Measurements from ENCODE around the gene TRIO.

Gene TRIO

GRCh38 chr5:14166437-14166836 is 23.3 kb downstream of the TRIO start:
- H3K9me3 ChIP-seq (replicated peaks; ENCODE audit: insufficient read depth, low read length), result no peaks in the 10 kb centered on the region

GRCh38 chr5:14167211-14167845 is 24.2 kb downstream of the TRIO start:
- peaks cover 99% of the 10 kb centered on the region for H3K79me2 ChIP-seq (ENCODE audit: low read length)

More at GRCh38 chr5:14166437-14166836, 23.3 kb downstream of the TRIO start:
- Histone ChIP-seq H3K4me1 (ENCODE audit: low read length) (no peaks in the 10 kb centered on the region), H3K9me2 (replicated peaks; ENCODE audit: insufficient read depth, low read length) (no peaks in the 10 kb centered on the region), H3K27me3 (replicated peaks; ENCODE audit: insufficient read depth, low read length) (no peaks in the 10 kb centered on the region), H3K4me3 (ENCODE audit: low read length) (no peak overlapping the region), H3K79me2 (ENCODE audit: low read length) (peaks cover 99% of the 10 kb centered on the region), H4K20me1 (ENCODE audit: insufficient read depth, low read length) (no peaks in the 10 kb centered on the region), H2AFZ (ENCODE audit: low read length) (no peak overlapping the region), H3K27ac (ENCODE audit: low read length) (no peak overlapping the region), H3K4me2 (ENCODE audit: low read depth, low read length) (no peak overlapping the region), H3K36me3 (replicated peaks; ENCODE audit: insufficient read depth, low read length) (no peaks in the 10 kb centered on the region), H3F3A (ENCODE audit: insufficient read depth, low read length) (no peaks in the 10 kb centered on the region), H3K9ac (ENCODE audit: low read length) (no peak overlapping the region)
- TF ChIP-seq, protein P1, sequence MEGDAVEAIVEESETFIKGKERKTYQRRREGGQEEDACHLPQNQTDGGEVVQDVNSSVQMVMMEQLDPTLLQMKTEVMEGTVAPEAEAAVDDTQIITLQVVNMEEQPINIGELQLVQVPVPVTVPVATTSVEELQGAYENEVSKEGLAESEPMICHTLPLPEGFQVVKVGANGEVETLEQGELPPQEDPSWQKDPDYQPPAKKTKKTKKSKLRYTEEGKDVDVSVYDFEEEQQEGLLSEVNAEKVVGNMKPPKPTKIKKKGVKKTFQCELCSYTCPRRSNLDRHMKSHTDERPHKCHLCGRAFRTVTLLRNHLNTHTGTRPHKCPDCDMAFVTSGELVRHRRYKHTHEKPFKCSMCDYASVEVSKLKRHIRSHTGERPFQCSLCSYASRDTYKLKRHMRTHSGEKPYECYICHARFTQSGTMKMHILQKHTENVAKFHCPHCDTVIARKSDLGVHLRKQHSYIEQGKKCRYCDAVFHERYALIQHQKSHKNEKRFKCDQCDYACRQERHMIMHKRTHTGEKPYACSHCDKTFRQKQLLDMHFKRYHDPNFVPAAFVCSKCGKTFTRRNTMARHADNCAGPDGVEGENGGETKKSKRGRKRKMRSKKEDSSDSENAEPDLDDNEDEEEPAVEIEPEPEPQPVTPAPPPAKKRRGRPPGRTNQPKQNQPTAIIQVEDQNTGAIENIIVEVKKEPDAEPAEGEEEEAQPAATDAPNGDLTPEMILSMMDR (IDR thresholded peaks at IDR 0.05; ENCODE audit: low read length), result no peak
- TF ChIP-seq EZH2phosphoT487 (IDR thresholded peaks at IDR 0.05; ENCODE audit: low read length), result no peak
- TF ChIP-seq EZH2 (optimal IDR thresholded peaks at IDR 0.05; ENCODE audit: low read depth, low read length), result no peak
- no peak for DNase-seq

GRCh38 chr5:14168144-14168792 is 25.1 kb downstream of the TRIO start:
- H3F3A ChIP-seq (ENCODE audit: insufficient read depth, low read length), result no peaks in the 10 kb centered on the region
- no peaks in the 10 kb centered on the region for H3K27me3 ChIP-seq (replicated peaks; ENCODE audit: insufficient read depth, low read length)
- DNase-seq, result no peak
- H3K36me3 ChIP-seq (replicated peaks; ENCODE audit: insufficient read depth, low read length), result no peaks in the 10 kb centered on the region
- no peaks in the 10 kb centered on the region for H4K20me1 ChIP-seq (ENCODE audit: insufficient read depth, low read length)
- TF ChIP-seq, protein P1 (IDR thresholded peaks at IDR 0.05; ENCODE audit: low read length), result no peak
- no peak for TF ChIP-seq EZH2 (optimal IDR thresholded peaks at IDR 0.05; ENCODE audit: low read depth, low read length)
- TF ChIP-seq EZH2phosphoT487 (IDR thresholded peaks at IDR 0.05; ENCODE audit: low read length), result no peak
- peaks cover 97% of the 10 kb centered on the region for H3K79me2 ChIP-seq (ENCODE audit: low read length)
- no peak overlapping the region for H3K27ac ChIP-seq (ENCODE audit: low read length)
- no peak overlapping the region for H3K4me3 ChIP-seq (ENCODE audit: low read length)
- no peak overlapping the region for H3K9ac ChIP-seq (ENCODE audit: low read length)
- no peaks in the 10 kb centered on the region for H3K9me3 ChIP-seq (replicated peaks; ENCODE audit: insufficient read depth, low read length)
- H3K9me2 ChIP-seq (replicated peaks; ENCODE audit: insufficient read depth, low read length), result no peaks in the 10 kb centered on the region
- H3K4me1 ChIP-seq (ENCODE audit: low read length), result no peaks in the 10 kb centered on the region
- H2AFZ ChIP-seq (ENCODE audit: low read length), result no peak overlapping the region
- H3K4me2 ChIP-seq (ENCODE audit: low read depth, low read length), result no peak overlapping the region

More at GRCh38 chr5:14167211-14167845, 24.2 kb downstream of the TRIO start:
- no peak for TF ChIP-seq EZH2phosphoT487 (IDR thresholded peaks at IDR 0.05; ENCODE audit: low read length)
- TF ChIP-seq, protein P1 (IDR thresholded peaks at IDR 0.05; ENCODE audit: low read length), result no peak
- TF ChIP-seq EZH2 (optimal IDR thresholded peaks at IDR 0.05; ENCODE audit: low read depth, low read length), result no peak
- Histone ChIP-seq H2AFZ (ENCODE audit: low read length) (no peak overlapping the region), H3K4me1 (ENCODE audit: low read length) (no peaks in the 10 kb centered on the region), H3K27me3 (replicated peaks; ENCODE audit: insufficient read depth, low read length) (no peaks in the 10 kb centered on the region), H3K9me2 (replicated peaks; ENCODE audit: insufficient read depth, low read length) (no peaks in the 10 kb centered on the region), H4K20me1 (ENCODE audit: insufficient read depth, low read length) (no peaks in the 10 kb centered on the region), H3F3A (ENCODE audit: insufficient read depth, low read length) (no peaks in the 10 kb centered on the region), H3K36me3 (replicated peaks; ENCODE audit: insufficient read depth, low read length) (no peaks in the 10 kb centered on the region), H3K9me3 (replicated peaks; ENCODE audit: insufficient read depth, low read length) (no peaks in the 10 kb centered on the region), H3K4me2 (ENCODE audit: low read depth, low read length) (no peak overlapping the region), H3K27ac (ENCODE audit: low read length) (no peak overlapping the region), H3K9ac (ENCODE audit: low read length) (no peak overlapping the region), H3K4me3 (ENCODE audit: low read length) (no peak overlapping the region)
- DNase-seq, result no peak
